ENCODE measurements around the gene PTPRS. TPM values are rescaled to one million over a fixed set of nuclear protein-coding genes. Genes with fewer than 3 reads are reported as not detected.

PTPRS gene
- total RNA-seq, 8 experiments from 2014 or later, result 80.0 to 240 (median 147) TPM

DNA sequence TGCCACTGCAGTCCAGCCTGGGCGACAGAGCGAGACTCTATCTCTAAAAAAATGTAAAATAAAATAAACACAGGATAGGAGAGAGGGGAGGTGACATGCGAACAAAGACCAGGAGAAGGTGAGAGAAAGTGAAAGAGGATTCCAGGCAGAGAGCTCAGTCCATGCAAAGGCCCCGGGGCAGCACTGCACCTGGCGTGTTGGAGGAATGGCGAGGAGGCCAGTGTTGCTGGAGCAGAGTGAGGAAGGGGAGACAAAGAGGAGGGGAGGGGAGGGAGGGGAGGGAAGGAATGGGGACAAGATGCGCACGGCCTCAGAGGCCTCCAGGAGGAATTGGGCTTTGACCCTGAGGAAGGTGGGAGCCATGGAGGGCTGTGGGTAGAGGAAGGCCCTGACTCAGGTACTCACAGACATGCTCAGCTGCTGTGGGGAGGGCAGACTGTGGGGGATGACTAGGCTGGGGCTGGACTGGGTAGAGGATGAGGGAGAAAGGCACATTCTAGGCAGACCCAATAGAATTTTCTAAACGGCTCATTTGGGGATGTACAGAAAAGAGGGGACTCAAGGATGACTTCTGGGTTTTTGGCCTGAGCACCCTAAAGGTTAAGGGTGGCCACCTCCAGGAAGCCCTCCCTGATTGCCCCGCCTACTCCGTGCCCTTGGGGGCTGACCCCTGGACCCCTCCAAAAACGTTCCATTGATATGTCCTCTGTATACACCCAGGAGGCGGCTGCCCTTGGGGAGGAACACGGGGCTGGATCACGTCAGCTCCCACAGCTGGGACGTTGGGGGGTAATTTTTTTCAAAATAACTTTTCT lies 43.9 kb downstream of the PTPRS start:
- ATAC-seq (replicated peaks in 6 of 8), result no peak
- Histone ChIP-seq H3K4me1 (replicated peaks in 1 of 2) (peaks cover 7 to 10% of the 10 kb centered on the region in 2 donors), H3K4me3 (no peak overlapping the region), H3K27ac (no peak overlapping the region)
- 51 to 100% (median 87%) methylated on average over 1 to 11 of the region's 16 CpGs; no CpG with 5 or more reads in 3 of the 10 experiments for WGBS, 10 experiments
- in situ Hi-C loops (cut with MboI; ENCODE audit: low pct_unique_long_range_greater_than_20kb in 2 of 9, low sequenced_read_pairs in 9 of 9, unreplicated experiment in 9 of 9), result loop anchor here in 1 of 9 experiments (25.0 kb wide), 1 partner anchor 291 kb away; no protein-coding TSS in a partner anchor

DNA sequence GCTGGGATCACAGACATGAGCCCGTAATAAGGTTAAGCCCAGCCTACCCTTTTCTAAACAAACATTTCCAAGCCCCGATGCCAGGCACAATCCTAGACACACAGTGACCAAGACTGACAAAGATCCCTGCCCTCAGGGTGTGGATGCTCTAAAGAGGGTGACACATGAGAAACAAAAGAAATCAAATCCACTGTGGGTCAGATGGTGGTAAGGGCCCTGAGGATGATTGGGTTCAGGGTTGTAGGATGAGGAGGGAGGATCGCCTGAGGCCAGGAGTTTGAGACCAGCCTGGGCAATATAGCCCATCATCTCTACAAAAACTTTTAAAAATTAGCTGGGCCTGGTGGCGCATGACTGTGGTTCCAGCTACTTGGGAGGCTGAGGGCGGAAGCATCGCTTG lies 44.6 kb downstream of the PTPRS start:
- no peak overlapping the region for H3K27ac ChIP-seq
- H3K4me1 ChIP-seq (replicated peaks in 1 of 2), result peaks cover 10% of the 10 kb centered on the region in 2 donors
- H3K4me3 ChIP-seq, result no peak overlapping the region
- in situ Hi-C loops (cut with MboI; ENCODE audit: low pct_unique_long_range_greater_than_20kb in 2 of 9, low sequenced_read_pairs in 9 of 9, unreplicated experiment in 9 of 9), result loop anchor here in 1 of 9 experiments (25.0 kb wide), 1 partner anchor 291 kb away; no protein-coding TSS in a partner anchor
- ATAC-seq (replicated peaks in 6 of 8), result no peak
- WGBS, 10 experiments, result 92 to 100% (median 98%) methylated on average over 2 to 5 of the region's 6 CpGs; no CpG with 5 or more reads in 5 of the 10 experiments

DNA sequence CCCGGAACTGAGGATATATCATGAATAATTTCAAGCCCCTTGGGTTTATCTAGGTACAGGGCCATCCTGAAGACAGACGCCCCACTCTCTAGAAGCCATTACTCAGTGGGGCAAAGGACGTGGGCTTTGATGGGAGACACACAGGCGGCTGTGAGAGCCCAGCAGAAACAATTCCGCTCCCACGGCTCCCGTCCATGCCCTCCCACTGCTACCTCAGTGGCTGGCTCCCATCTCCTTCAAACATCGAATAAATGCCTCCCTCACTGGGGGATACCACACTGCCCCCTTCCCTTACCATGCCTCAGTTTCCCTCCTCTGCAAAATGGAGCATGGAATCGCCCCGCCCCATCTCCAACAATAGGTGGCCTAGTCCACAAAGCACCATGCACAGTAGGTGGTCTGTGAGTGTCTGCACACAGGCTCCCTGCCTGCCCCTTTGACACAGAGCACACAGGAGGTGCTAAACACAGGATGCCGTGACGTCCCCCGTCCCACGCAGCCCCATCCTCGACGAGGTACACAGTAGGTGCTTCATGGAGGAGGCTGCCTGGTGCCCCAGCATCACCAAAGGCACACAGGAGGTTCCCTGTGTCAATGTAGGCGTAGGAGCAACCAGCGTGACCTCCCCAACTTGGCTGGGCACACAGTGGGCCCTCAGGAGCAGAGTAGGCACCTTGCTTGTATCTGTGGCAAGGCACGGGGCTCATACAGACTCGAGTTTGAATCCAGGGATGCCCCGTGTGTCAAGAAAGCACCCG lies 46.0 kb downstream of the PTPRS start:
- in situ Hi-C loops (cut with MboI; ENCODE audit: low pct_unique_long_range_greater_than_20kb in 2 of 9, low sequenced_read_pairs in 9 of 9, unreplicated experiment in 9 of 9), result loop anchor here in 1 of 9 experiments (25.0 kb wide), 1 partner anchor 293 kb away; no protein-coding TSS in a partner anchor
- Histone ChIP-seq H3K27ac (peak overlapping the region; percentile 5 to 51), H3K4me1 (replicated peaks in 1 of 2) (peaks cover 10 to 20% of the 10 kb centered on the region in 2 donors), H3K4me3 (peak overlapping the region; percentile 38 to 62 (median 51))
- WGBS, 10 experiments, result 45 to 100% (median 73%) methylated on average over 1 to 8 of the region's 22 CpGs; no CpG with 5 or more reads in 3 of the 10 experiments
- no peak for ATAC-seq (replicated peaks in 6 of 8)

DNA sequence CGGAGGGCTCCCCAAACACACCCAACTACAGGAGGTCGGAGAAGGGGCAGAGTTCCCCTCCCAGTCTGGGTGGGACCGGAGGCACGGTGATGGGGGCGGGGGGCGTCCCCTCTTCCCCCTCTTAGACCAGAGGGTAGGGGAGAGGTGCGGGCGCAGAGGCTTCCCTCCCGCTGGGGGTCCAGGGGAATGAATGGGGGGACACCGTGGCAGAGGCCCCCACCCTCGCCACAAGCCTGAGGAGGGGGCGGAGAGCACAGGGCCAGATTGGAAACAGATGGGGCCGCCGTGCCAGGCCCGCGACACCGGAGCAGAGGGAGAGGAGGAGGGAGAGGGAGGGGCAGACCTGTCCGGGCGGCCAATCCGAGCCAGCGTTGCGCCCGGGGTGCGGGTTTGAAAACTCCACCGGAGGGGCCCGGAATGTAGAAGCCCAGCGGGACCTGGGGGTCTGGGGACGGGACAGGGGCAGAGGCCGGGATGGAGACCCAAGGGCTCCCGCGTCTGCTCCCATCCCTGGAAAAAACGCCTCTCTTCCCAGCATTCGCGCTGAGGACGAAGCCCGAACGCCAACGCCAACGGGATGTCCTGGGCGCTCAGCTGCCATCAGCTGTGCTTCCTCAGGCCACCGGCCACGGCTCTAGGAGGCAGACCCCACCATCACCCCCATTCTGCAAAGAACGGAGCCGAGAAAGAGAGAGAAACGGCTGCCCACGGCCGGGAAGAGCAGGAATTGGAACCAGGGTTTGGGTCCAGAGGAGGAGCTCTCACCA lies 46.8 kb downstream of the PTPRS start:
- WGBS, 10 experiments, result 0 to 5% methylated on average over 7 to 11 of the region's 47 CpGs; no CpG with 5 or more reads in 8 of the 10 experiments
- peak overlapping the region; percentile 38 to 62 (median 51) for H3K4me3 ChIP-seq
- H3K27ac ChIP-seq, result peak overlapping the region; percentile 5 to 51
- peak; percentile 65 to 75 (median 70) for ATAC-seq (replicated peaks in 6 of 8)
- in situ Hi-C loops (cut with MboI; ENCODE audit: low pct_unique_long_range_greater_than_20kb in 2 of 9, low sequenced_read_pairs in 9 of 9, unreplicated experiment in 9 of 9), result loop anchor here in 1 of 9 experiments (25.0 kb wide), 1 partner anchor 294 kb away; no protein-coding TSS in a partner anchor
- peaks cover 10 to 23% of the 10 kb centered on the region in 2 donors for H3K4me1 ChIP-seq (replicated peaks in 1 of 2)

DNA sequence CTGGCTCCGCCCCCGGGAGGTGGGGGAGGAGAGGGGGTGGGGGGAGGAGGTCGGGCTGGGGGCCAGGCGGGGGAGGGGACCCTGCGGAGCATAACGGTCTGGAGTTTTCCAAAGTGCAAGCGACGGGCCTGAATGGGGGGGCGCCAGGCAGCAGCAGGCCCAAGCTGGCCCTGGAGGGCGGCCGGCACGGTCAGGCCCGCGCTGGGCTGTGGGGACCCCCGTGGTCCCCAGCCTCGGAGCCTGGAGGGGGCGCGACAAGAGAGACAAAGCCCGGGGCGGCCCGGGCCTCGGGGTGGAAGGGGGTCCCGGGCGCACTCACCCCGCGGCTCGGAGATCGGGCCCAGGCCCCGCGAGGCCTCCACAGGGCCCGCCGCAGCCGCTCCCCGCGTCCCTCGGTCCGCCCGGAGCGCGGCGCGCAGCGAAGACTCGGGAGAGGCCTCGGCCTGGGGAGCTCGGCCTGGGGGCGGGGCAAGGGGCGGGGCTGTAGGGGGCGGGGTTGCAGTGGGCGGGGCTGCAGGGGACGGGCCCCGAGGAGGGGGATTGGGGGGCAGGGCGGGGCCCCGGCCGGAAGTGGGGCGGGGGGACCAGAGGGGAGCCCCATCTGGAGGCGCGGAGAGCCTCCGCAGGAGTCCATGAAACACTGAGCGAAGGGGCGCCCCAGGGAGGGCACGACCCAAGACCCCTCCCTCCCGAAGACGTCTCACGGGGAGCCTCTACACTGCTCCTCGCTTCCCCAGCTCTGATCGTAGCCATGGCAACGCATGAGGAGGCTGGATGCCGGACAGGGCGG lies 47.6 kb downstream of the PTPRS start:
- ATAC-seq (replicated peaks in 6 of 8), result peak; percentile 79 to 86 (median 81)
- in situ Hi-C loops (cut with MboI; ENCODE audit: low pct_unique_long_range_greater_than_20kb in 2 of 9, low sequenced_read_pairs in 9 of 9, unreplicated experiment in 9 of 9), result loop anchor here in 1 of 9 experiments (25.0 kb wide), 1 partner anchor 294 kb away; no protein-coding TSS in a partner anchor
- peak overlapping the region; percentile 38 to 62 (median 51) for H3K4me3 ChIP-seq
- WGBS, 10 experiments, result no CpG with 5 or more reads among the region's 70 CpGs
- peak overlapping the region; percentile 79 to 94 for H3K27ac ChIP-seq
- peaks cover 10 to 23% of the 10 kb centered on the region in 2 donors for H3K4me1 ChIP-seq (replicated peaks in 1 of 2)

DNA sequence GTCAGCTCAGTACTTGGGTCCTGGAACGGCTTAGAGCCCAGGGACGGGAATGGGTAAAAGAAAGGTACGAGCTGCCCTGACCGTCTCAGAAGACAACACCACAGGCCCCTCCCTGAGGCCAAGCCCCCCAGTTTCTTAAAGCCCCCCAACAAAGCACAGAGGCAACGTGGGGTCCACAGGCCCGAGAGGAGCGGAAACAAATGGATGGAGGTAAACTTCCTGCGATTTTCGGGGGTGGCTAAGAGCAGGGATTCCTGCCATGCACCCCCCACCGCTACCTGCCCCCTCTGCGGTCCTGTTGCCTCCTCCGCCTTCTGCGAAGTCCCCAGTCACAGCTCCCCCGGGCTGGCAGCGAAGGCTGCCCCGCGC lies 48.2 kb downstream of the PTPRS start:
- H3K4me1 ChIP-seq (replicated peaks in 1 of 2), result peaks cover 10 to 23% of the 10 kb centered on the region in 2 donors
- peak overlapping the region; percentile 79 to 94 for H3K27ac ChIP-seq
- in situ Hi-C loops (cut with MboI; ENCODE audit: low pct_unique_long_range_greater_than_20kb in 2 of 9, low sequenced_read_pairs in 9 of 9, unreplicated experiment in 9 of 9), result loop anchor here in 1 of 9 experiments (25.0 kb wide), 1 partner anchor 295 kb away; no protein-coding TSS in a partner anchor
- WGBS, 10 experiments, result 0 to 20% methylated on average over 1 to 2 of the region's 17 CpGs; no CpG with 5 or more reads in 8 of the 10 experiments
- ATAC-seq (replicated peaks in 6 of 8), result no peak
- H3K4me3 ChIP-seq, result peak overlapping the region; percentile 38 to 62 (median 51)

DNA sequence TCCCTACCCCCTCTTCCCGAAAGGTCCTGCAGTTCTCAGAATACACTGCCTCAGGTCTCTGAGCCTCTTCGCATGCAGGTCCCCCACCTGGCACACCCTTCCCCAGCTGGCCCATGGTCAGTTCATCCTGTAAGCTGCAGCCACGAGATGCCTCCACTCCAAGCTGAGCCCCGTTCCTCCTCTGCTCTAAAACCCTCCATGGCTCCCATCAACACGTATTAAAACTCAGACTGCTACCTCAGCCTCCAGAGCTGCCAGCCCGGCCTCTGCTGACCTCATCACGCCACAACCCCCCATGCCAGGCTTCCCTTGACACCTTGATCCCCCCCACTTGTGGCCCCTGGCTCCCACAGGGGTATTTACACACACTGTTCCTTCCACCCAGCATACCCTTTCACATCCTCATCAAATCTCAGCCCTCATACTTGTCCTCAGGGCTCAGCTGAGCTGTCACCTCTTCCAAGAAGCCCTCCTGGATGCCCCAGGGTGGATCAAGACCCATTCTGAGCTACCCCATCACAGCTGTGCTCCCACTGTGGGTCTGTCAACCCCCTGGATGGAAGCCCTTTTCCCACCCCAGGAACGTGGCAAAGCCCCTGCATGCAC lies 48.9 kb downstream of the PTPRS start:
- no peak for ATAC-seq (replicated peaks in 6 of 8)
- Histone ChIP-seq H3K4me3 (peak overlapping the region in 1 of 5 donors; percentile 62), H3K27ac (no peak overlapping the region), H3K4me1 (replicated peaks in 1 of 2) (peaks cover 10 to 23% of the 10 kb centered on the region in 2 donors)
- WGBS, 10 experiments, result 60 to 100% (median 80%) methylated on average over 1 to 2 of the region's 8 CpGs; no CpG with 5 or more reads in 4 of the 10 experiments
- in situ Hi-C loops (cut with MboI; ENCODE audit: low pct_unique_long_range_greater_than_20kb in 2 of 9, low sequenced_read_pairs in 9 of 9, unreplicated experiment in 9 of 9), result loop anchor here in 1 of 9 experiments (25.0 kb wide), 1 partner anchor 296 kb away; no protein-coding TSS in a partner anchor

Other genes starting within 250 kb of the PTPRS start
- gene ZNRF4, start 114.6 kb upstream of the PTPRS start, total RNA-seq, result under 1 TPM in 4 of 8 experiments, not detected in 4; 0.11 to 0.29 (median 0.19) TPM
- gene TINCR, start 227.1 kb upstream of the PTPRS start, total RNA-seq, result 1 to 10 TPM in 5 of 8 experiments, under 1 TPM in 3; 0.46 to 2.6 (median 1.1) TPM